ENCODE measurements around the gene TEX14.
A peak's percentile ranks its signal among the peaks of the same experiment; 100 is the strongest.

TEX14 gene

GRCh38 chr17:58641887-58642311 lies 49.9 kb downstream of the TEX14 start:
- DNase-seq: no peak

- no peak for DNase-seq
Measured at GRCh38 chr17:58640202-58640601, 51.6 kb downstream of the TEX14 start.

GRCh38 chr17:58639681-58640080 lies 52.2 kb downstream of the TEX14 start:
- no peak for DNase-seq

DNA sequence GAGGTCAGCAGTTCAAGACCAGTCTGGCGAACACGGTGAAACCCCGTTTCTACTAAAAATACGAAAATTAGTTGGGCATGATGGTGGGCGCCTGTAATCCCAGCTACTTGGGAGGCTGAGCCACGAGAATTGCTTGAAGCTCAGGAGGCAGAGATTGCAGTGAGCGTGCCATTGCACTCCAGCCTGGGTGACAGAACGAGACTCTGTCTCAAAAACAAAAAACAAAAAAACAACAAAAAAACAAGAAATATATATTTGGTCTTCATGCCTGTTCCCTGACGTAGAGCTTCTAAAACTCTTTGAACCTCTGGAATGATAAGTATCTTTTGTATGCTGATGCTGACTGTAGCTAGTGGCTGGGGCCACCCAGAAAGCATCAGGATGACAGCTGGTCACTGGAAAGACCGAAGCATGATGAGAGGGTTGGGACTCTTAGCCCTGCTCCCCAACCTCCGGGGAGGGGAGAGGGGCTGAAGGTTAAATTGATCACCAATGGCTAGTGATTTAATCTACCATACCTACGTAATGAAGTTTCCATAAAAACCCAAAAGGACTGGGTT lies 54.8 kb downstream of the TEX14 start:
- no peak for DNase-seq

- DNase-seq: no peak
Measured at GRCh38 chr17:58632324-58633314, 59.2 kb downstream of the TEX14 start.

DNA sequence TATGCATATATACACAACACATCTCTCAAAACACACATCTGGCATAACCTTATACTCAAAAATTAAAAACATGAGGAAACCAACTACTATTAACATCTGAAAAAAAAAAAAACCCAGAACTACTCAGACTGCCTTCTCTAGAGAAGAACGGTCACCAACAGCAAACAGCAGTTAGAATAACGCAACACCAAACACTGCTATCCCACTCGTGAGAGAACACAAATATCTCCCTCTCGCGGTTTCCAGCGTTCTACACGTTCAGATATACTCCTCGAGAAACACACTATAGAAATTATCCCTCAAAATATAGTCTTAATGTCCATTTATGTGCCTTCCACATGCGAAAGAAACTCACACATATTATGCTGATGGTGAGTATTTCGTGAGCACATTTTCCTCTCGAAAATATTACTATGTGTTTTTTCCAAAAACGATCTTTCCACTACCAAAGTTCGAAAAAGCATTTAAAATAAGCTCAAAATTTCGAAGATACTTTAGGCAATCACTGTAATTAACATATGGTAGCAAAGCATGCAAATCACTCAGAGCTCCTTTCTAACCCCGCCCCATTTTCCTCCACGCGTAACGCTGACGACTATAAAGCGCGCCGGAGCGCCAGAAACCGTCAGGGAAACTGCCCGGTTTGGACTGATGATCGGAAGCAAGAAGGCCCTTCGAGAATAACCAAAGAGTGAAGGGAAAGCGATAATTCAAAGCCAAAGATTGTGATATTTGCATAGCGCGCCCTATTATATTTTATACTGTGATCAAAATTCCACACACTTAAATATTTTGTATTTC lies 60.1 kb downstream of the TEX14 start:
- DNase-seq: peak; percentile 86 to 95

DNA sequence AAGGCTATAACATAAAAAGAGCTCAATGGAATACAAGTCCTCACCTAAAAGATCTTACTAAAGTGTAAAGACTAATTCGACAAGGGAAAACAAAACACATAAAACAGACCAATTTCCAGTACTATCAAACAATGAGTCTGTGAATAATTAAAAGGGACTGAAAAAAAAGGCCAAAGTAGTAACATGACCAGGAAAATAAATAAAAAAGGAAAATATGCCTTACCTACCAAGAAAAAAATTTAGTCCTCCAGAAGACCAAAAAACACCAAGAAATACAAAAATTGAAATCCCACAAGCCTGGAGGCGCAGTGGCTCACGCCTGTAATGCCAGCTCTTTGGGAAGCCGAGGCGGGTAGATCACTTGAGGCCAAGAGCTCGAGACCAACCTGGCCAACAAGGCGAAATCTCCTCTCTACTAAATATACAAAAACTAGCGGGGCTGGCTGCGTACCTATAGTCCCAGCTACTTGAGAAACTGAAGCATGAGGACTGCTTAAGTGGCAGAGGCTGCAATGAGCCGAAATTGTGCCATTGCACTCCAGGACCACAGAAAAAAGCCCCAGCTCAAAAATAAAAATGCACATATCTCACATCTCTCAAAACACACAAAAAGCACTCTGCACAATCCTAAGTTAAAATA lies 60.8 kb downstream of the TEX14 start:
- no peak for DNase-seq

GRCh38 chr17:58626905-58627304 lies 64.9 kb downstream of the TEX14 start:
- no peak for DNase-seq

DNA sequence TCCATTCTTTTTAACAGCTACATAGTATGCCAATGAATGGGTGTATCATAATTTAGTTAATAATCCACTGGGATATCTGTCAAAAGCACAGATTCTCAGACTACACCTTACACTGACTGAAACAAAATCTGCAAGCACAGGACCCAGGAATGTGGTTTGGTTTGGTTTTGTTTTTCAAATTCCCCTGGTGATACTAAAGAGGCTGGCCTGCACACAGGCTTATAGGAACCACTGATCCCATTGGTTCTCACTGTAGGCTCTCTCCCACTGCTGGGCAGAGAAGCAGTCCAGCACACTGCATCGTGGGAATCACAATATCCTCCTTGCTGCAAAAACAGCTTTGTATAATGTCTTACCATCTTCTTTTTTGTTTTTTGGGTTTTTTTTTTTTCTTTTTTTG lies 67.1 kb downstream of the TEX14 start:
- no peak for DNase-seq

DNA sequence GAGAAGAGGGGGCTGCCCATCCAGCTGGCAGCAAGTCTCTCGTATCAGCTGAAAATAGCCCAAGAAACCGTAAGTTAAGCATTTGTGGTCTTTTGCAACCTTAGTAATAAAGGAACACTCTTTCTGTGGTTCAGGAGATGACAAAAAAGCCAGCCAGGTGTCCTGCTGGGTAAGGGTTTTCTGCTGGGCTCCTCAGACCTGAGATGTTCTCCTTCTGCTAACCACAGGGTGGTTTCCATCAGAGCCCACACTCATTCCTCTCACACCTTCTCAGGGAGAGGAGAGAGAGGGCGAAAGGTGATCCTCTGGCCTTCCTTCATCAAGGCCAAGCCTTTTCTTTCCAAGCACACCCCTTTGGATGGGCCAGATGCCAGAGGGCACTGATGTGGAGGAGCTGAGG lies 70.7 kb downstream of the TEX14 start:
- DNase-seq: no peak

- DNase-seq: no peak
Measured at GRCh38 chr17:58618336-58618735, 73.5 kb downstream of the TEX14 start.

DNA sequence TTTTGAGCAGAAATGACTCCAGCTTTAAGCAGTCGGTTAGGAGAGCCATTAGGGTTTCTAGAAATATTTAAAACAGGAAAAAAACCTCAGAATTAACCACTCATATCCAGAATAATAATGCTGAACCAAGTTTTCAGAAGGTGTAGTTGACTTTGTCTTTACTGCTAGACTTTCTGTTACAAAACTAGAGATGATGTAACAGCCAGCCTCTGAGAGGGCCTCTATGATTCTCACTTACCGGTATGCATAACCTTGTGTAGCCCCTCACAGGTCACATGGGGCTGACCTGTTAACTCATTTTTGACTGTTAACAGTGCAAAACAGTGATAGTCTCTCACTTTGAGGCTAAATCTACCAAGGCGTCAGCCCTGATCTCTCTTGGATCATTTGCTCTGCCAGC lies 74.3 kb downstream of the TEX14 start:
- DNase-seq: no peak

DNA sequence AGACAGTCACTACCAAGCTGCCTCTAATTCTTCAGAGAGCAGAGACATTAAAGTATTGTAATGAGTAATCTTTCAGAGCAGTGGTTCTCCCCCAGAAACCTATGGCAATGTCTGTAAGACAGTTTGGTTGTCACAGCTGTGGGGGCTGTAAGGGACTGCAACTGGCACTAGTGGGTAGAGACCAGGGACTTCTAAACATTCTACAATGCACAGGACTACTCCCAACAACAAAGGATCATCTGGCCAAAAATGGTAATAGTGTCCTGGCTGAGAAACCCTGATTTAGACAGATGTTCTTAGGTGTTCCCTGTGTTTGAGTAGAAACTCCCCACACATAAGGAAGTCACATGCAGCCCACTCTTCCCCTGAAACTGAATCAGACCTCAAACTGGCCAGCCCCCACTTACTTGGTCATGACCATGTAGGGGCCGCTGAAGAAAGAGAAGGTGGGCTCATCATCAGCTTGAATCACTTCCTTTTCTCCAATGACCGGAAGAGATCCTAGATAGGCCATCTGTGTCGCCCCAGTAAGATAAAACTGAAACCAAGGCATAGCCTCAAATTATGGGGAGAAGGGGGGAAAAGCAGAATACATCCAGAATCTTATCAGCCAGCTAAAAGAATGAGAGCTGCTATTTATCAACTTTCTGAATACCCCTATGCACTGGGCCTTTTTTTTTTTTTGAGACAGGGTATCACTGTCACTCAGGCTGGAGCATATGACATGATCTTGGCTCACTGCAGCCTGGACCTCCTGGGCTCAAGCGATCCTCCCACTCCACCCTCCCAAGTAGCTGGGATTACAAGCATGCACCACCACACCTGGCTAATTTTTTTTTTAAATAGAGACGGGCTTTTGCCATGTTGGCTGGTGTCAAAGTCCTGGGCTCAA lies 75.8 kb downstream of the TEX14 start:
- no peak for DNase-seq

DNA sequence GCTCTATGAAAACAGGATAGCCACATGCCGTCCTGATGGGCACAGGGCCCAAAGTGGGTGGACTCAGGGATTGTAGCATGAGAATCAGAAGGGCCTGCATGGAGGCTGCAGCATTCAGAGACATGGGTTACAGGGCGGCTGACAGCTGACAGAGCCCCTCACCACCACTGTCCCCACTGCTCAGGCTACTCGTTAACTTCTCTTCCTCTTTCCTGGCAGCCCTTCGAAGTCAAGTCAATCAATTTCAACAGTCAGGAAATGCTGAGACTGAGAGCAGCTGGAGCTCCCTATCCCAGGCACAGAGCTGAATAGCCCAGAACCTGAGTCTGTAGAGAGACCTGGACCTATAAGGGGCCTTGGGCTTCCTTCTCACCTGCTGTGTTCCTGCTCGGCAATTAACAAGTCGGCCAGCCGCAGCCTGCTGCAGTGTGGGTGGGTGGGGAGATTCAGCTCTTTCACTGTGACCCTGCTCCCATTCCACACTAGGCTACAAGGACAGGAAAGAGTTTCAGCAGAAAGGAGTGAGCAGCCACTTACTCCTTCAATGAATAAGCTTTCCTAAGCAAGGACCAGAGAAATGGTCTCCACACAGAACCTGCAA lies 76.9 kb downstream of the TEX14 start:
- no peak for DNase-seq

DNA sequence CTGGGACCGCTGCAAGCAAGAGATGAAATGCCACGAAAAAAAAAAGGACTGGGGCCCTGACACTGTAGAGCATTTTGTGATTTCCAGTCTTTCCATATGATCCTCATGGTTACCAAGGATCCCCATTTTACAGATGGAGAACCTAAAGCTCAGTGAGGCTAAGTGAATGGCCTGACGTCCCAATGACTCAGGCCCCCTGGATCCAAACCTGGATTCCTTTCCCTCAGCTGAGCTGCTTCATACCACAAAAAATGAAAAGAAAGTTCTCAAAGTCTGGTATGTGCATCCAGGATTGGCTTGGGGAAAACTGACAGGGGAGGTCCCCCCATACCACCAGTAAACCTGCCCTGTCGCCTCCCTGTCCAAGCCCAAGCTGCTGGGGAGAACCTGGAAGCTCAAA lies 80.5 kb downstream of the TEX14 start:
- no peak for DNase-seq

GRCh38 chr17:58606934-58607333 lies 84.9 kb downstream of the TEX14 start:
- DNase-seq: no peak

DNA sequence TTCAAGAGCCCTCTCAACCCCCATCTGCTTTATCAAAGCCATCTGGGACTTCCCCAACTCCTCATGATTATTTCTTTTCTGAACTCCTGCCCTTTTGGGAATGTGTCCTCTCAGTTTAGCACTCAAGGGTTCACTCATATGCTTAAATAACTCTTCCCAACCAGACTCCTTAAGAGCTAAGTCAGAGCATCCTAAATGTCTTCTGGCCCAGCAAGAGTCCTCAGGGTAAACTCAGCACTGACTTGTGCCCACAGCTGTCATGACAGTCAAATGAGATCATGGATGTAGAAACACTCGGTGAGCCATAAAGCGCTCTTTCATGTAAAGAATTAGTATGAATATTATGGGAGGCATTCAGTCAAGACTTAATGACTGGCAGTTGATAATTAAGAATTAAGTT lies 85.9 kb downstream of the TEX14 start:
- DNase-seq: no peak

GRCh38 chr17:58605470-58605869 lies 86.4 kb downstream of the TEX14 start:
- DNase-seq: no peak

DNA sequence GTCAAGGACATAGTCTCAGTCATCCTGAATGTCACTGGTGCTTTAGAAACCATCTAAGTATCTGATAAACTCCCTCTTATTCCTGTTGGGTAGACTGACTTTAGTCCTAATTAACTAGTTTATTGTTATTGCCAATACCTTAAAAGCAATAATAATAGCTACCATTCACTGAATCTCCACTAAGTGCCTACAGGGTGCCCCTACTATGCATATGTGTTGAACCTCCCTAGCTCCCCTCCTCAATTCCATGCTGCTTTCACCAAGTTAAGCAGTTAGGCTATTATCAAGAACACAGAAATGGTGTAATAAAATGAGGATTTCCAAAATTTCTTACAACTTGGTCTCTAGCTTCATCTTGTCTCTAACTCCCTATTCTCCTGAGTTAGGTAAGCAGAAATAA lies 89.9 kb downstream of the TEX14 start:
- no peak for DNase-seq

- no peak for DNase-seq
Measured at GRCh38 chr17:58597371-58597770, 94.5 kb downstream of the TEX14 start.

DNA sequence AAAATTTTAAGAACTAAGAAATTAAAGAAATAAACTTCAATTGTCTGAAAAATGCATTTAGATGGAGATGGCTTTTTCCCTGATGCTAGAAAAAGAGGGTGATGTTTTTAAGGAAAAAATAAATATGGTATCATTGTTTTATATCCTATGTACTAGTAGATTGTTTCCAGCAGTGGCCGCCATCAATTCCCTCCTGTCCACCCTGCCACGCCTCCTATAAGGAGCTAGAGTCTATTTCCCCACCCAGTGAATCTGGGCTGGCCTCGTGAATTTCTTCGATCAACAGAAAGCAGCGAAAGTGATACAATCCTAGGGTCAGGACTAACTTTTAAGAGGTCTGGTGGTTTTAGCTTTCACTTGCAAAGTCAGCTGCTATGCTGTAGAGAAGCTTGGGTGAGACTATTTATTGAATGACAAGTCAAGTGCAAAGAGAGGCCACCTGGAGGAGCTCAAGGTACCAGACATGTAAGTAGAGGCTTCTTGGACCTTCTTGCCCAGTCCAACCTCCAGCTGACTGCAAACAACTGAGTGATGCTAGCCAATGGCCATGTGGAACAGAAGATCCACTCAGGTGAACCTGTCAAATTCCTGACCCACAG lies 96.6 kb downstream of the TEX14 start:
- no peak for DNase-seq

Data from cerebellar nuclear complex (tissue), 1 donor.